GM08714 (cell line): ENCODE measurements around the gene TRIM33.

Experiments
- H3K4me3 ChIP-seq: fragments of 200-500 bp; sonication (Bioruptor generic); 2 replicates; pipeline ENCODE4 v1.5.1; 2014; ENCODE audit warnings: mild to moderate bottlenecking, low read length, inconsistent platforms
- ZNF274 ChIP-seq: IDR thresholded peaks from 2 replicates; pipeline ENCODE4 v1.6.1; 2012; ENCODE audit warnings: mild to moderate bottlenecking, low read depth, low read length

The TRIM33 gene

DNA sequence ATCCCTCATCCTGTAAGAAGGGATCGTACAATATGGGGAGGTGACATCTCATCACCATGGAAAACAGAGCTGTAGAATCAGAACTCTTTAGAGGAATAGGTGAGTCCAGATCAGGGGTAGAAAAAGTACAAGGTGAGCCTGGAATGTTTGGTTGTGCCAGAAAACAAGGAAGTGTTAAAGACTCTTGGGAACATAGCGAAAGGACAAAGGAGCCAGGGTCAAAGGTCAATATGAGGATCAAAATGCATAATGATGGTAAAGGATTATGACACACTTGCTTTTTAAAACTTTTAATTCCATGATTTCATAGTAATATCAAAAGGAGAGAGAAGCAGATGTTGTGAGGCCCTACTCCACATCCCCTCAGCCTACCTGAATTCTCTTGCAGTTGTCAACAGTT is 19.2 kb upstream of the TRIM33 start:
- no peak overlapping the region for H3K4me3 ChIP-seq
- no peak for TF ChIP-seq ZNF274

DNA sequence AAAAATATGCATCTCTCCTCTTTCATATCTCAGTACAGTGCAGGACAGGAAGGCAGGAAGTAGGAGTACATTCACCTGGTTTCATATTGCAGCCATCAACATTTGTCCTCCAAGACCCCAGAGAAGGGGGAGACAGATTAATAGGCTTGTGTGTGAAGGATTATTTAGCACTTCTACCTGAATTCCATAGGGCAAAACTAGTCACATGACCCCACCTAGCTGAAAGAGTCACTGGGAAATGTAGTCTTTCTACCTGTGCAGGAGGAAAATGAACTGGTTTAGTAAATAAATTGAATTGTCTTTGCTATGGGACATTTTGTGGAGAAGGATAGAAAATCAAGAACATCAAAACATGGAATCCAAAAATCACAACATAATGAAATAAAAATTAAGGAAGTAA is 13.9 kb upstream of the TRIM33 start:
- TF ChIP-seq ZNF274, result no peak
- no peak overlapping the region for H3K4me3 ChIP-seq

DNA sequence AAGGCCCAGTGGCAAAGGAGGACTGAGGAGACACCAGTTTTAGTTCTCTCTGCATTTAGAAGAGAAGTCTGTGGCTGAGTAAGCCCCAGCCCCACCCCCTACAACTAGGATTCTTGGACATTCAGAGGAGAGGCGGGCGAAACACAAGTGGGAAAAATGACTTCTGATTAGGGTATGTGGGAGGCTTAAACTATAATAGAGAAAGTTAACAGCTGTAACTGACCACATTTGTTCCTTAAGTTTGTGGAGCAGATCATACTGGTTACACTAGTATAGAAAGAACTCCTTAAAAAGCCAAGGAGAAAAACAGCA is 11.2 kb upstream of the TRIM33 start:
- TF ChIP-seq ZNF274, result no peak

DNA sequence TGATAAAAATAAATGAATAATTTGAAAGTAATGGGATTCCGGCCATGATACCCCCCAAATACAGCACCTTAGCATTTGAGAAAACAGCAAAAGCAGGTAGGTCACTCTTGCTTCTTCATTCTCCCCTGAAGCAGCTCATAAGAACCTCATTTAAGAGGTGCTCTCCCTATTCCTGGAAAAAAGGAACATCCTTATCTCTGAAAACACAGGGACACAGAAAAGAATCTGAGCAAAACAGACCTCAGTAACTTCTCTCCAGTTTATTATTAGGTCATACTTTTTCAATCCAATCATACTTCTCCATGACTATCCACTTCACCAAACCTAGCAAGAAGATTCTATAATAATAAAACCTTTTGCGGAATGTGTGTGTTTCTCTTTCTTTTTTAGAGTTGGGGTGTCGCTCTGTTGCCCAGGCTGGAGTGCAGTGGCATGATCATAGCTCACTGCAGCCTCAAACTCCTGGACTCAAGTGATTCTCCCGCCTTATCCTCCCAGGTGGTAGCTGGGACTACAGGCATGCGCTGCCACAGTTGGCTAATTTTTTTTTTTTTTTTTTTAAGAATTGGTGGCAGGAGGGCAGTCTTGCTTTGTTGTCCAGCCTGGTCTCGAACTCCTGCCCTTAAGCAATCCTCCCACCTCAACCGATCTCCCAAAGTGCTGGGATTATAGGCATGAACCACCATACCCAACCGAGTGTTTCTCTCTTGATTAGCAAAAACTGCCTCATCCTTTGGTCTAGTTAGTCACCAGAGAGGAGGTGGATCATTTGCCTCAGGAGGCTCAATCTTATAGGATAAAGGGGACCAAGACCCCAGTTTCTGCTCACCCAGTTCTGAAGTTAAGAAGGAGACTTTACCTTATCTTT is 10.6 kb upstream of the TRIM33 start:
- H3K4me3 ChIP-seq, result no peak overlapping the region
- TF ChIP-seq ZNF274, result no peak

More for the DNA sequence above, 11.2 kb upstream of the TRIM33 start:
- H3K4me3 ChIP-seq, result no peak overlapping the region

DNA sequence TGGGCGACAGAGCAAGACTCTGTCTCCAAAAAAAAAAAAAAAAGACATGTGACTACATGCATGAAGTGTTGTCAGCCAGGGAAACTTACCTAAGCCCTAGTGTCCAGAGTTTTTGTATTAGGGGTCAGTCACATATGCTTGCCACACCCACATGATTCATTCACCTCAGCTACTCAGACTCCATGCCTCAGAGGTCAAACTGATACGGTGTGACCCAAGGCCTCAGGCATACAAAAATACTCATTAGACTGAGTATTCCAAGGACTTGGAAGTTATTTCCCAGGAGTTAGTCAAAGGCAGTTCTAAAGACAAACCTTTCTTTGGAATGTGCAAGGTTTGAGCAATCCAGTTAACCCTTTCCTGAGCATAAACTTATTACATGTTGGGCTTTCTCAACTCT is 6.3 kb upstream of the TRIM33 start:
- TF ChIP-seq ZNF274, result no peak
- H3K4me3 ChIP-seq, result no peak overlapping the region

DNA sequence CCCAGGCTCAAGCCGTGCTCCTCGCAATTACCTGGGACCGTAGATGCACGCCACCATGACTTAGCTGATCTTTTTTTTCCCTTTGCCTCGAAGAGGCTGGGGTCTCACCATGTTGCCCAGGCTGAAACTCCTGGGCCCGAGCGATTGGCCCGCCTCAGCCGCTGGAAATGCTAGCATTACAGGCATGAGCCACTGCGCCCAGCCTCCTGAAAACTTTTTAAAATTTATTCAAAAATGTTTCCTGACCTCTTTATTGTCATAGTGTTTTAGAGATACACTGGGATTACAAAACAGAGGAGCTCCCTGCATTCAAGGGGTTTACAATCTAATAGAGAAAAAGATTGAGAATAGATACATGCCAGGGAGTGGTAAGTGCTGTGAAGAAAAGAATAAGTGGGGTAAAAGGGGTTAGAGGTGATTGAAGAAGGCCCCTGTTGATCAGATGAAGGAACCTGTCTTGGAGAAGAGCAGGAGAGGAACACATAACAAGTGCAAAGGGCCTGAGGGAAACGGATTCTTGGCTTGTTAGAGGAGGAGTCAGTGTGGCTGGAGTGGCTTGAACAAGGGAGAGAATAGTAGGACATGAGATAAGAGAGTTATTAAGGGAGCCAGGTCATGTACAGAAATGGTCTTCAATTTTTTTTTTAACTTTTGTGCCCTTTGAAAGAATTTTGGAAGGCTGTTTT is 1.7 kb upstream of the TRIM33 start:
- TF ChIP-seq ZNF274, result no peak
- H3K4me3 ChIP-seq, result peak overlapping the region; percentile 95; the same call in 1 of the 2 replicates

DNA sequence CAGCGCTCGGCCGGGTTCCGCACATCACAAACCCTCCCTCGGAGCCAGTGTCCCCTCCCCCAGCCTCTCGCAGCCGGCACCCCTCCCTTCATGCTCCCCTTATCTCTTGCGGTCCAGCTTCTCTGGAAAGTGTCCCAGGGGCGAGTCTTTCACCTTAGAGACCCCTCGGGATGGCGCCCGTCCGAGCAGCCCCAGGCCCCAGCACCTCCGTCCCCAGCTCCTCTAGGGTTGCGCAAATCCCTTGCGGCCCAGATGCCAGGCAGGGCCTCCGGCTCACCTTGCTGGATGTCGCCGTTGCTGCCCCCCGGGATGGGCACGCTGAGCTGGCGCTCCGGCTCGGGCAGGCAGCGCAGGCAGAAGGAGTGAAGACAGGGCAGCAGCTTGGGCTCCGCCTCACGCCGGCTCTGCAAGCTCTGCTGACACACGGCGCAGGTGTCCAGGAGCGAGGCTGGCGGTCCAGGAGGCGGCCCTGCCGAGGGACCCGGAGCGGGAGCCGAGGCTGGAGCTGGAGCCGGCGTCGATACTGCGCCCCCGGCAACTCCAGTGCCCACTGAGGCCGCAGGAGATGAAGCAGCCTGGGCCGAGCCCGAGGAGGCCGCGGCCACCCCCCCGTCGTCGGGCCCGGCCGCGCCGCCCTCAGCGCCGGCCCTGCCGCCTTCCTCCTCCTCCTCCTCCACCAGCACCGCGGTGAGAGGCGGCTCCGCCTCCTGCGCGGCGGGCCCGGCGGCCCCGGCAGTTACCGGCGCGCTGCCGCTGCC is 550 bp downstream of the TRIM33 start:
- peak overlapping the region; percentile 92 for H3K4me3 ChIP-seq
- TF ChIP-seq ZNF274, result no peak

DNA sequence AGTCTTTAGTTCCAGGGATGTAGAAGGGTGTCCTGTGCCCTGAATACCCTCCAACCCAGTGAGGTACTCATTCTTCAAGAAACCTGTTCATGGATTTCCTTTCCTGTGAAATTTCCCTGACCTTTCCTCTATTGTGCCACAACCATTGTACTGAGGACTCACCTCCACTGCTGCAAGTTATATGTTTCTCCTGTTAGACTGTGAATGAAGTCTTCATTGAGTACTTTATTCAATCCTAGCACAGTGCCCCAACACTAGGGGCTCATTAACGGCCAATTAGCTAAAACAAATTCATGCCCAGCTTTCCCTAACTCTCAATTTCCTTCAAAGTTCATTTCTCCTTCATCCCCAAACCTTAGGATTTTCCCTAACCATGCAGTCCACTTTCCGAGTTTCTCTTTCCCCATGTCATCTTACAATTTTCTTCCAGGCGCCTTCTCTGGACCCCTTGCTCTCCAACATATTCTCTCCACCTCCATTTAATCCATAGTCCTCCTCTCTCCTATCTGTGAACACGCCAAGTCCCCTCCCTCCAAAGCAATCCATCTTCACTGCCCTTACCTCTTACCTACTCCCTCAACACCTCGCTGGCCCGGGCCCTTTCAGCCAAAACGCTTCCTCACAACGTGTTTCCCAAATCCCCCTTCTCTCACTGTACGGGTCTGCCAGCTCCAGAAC is 1.3 kb downstream of the TRIM33 start:
- no peak for TF ChIP-seq ZNF274
- peak overlapping the region; percentile 92 for H3K4me3 ChIP-seq

DNA sequence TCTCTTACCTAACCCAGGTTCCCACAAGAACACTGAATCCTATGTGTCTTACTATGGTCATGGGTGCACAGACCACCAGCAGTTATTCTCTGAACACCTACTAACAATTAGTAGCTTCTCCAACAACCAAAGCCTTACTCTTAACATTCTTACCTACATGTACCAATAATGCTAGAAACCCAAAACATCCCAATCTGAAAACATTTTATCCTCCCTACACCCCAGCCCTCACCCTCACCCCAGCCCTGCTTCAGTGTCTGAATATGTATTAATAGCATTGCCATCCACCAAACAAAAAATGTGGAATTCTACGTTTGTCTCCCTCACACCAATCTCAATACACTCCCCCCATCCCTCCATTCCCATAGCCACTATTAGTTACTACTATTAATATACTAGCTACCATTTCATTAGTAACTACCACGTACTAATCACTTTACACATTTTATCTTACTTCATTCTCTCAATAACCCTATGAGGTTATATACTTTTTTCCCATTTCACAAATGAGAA is 2.6 kb downstream of the TRIM33 start:
- no peak for TF ChIP-seq ZNF274
- H3K4me3 ChIP-seq, result no peak overlapping the region

DNA sequence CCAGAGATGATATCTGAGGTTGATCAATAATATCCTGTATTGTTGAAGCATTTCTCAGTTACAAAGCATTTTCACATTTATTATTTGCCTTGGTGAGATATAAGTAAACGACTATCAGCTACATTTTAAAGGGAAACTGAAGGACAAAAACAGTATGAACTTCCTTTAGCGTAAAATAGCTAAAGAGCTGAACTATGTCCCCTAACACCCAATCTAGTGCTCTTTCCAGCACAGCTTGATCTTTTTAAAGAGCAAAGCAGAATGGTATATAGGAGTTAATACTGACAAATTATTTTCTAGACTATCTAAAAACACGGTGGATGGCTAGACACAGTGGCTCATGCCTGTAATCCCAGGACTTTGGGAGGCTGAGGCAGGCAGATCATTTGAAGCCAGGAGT is 3.5 kb downstream of the TRIM33 start:
- H3K4me3 ChIP-seq, result no peak overlapping the region
- TF ChIP-seq ZNF274, result no peak

DNA sequence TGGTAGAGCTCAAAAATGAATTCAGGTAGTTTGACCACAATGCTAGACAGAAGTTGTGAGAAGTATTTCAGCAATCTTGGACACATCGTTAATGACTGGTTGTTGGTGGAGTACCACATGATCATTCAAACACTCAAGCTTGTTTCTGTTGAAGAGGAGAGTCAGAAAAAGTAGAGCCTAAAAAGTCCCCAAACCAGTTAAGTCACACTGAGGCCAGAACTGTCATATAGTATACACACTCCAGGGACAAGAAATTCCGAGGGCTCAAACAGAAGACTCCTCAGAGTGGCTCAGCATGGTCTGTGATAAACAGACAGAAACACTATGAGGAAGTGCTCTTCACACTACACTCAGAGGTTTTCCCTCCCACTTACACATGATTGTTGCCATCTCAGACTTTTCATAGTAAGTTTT is 5.8 kb downstream of the TRIM33 start:
- no peak for TF ChIP-seq ZNF274
- H3K4me3 ChIP-seq, result no peak overlapping the region

DNA sequence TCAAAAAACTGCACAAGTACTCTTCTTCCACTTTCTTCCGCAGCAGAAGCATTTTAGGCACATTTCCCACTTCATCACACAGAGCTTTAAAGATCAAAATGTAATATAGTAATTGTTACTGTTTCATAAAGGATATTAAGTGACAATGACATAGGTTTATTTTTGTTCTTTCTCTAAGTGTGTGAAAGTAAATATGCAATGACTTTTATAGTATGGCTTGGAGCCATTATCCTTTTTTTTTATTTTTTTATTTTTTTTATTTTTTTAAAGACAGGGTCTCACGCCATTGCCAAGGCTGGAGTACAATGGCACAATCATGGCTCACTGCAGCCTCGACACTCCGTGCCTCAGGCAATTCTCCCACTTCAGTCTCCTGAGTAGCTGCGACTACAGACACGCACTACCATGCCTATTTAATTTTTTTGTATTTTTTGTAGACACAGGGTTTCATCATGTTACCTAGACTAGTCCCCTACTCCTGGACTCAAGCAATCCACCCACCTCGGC is 7.0 kb downstream of the TRIM33 start:
- H3K4me3 ChIP-seq, result no peak overlapping the region
- TF ChIP-seq ZNF274, result no peak

DNA sequence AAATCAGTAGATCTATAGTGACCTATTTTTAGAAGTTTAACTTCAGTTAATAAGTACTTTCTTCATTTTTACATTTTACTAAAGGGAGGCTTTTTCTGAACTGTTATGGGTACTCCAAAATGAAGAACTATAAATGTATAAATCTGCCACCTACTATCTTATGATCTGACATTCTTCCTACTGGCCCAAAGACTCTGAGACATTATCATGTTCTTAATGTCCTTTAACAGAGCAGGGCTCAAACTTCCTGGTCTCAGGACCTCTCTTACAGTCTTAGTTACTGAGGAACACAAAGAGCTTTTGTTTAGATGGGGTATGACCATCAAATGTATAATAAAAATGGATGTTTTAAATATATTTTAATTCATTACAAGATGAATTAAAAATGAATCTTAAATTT is 8.9 kb downstream of the TRIM33 start:
- H3K4me3 ChIP-seq, result no peak overlapping the region
- TF ChIP-seq ZNF274, result no peak

DNA sequence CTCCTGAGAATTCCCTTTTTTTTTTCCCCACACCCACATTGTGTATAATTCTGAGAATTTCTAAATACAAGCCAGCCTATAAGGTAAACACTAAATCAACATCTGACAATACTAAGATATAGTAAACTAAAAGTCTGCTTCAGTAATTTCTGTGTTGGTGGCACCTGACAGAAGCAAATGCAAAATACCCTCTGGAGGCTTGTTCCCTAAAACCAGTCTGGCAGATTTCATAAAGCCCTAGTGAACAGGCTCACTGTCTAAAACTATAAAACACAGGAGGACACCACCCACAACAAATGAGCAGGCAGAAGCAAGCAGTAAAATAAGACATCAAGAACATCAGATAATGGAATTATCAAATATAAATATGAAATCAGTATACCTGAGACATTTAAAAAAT is 11.5 kb downstream of the TRIM33 start:
- H3K4me3 ChIP-seq, result no peak overlapping the region
- TF ChIP-seq ZNF274, result no peak
